Endothelial cell of umbilical vein (primary cell): ENCODE measurements around the gene RP9.

ENCODE experiments used
- EZH2 ChIP-seq: IDR thresholded peaks from 2 replicates; pipeline ENCODE4 v1.6.1; 2012; ENCODE audit warnings: borderline replicate concordance, low read depth, mild to moderate bottlenecking, moderate library complexity, low read length, inconsistent platforms; ENCODE audit not compliant: severe bottlenecking
- FOS ChIP-seq: IDR thresholded peaks from 2 replicates; pipeline ENCODE4 v1.6.1; 2011; ENCODE audit warnings: mild to moderate bottlenecking, low read length, moderate library complexity, borderline replicate concordance; ENCODE audit not compliant: insufficient read depth
- GATA2 ChIP-seq: IDR thresholded peaks from 2 replicates; pipeline ENCODE4 v1.7.0; 2011; ENCODE audit warnings: low read depth, mild to moderate bottlenecking, moderate library complexity, mixed read lengths, low read length; ENCODE audit not compliant: insufficient read length, insufficient read depth
- JUN ChIP-seq: IDR thresholded peaks from 2 replicates; pipeline ENCODE4 v1.6.1; 2011; ENCODE audit warnings: borderline replicate concordance, low read depth; ENCODE audit not compliant: insufficient read length, insufficient read depth
- POLR2A ChIP-seq: IDR thresholded peaks from 2 replicates; pipeline ENCODE4 v1.6.1; 2012; ENCODE audit warnings: low read depth, mild to moderate bottlenecking, control low read depth, low read length
- POLR2AphosphoS5 ChIP-seq: IDR thresholded peaks from 2 replicates; pipeline ENCODE4 v1.6.1; 2012; ENCODE audit warnings: low read depth, mild to moderate bottlenecking, control low read depth, low read length, moderate library complexity; ENCODE audit not compliant: insufficient read depth
- TF ChIP-seq, protein P1 (sequence below), 2 donors: IDR thresholded peaks; 1 replicate in 1 of 2; 2 replicates in 1 of 2; pipeline ENCODE4 v1.5.1; 2011; ENCODE audit warnings: low read length in 2 of 2, mild to moderate bottlenecking in 2 of 2, moderate library complexity in 2 of 2, control low read depth in 1 of 2, inconsistent platforms in 1 of 2, low read depth in 1 of 2; ENCODE audit not compliant: insufficient read depth in 1 of 2; ENCODE audit errors: extremely low read depth in 1 of 2

- TF ChIP-seq GATA2, result no peak
- TF ChIP-seq, protein P1, sequence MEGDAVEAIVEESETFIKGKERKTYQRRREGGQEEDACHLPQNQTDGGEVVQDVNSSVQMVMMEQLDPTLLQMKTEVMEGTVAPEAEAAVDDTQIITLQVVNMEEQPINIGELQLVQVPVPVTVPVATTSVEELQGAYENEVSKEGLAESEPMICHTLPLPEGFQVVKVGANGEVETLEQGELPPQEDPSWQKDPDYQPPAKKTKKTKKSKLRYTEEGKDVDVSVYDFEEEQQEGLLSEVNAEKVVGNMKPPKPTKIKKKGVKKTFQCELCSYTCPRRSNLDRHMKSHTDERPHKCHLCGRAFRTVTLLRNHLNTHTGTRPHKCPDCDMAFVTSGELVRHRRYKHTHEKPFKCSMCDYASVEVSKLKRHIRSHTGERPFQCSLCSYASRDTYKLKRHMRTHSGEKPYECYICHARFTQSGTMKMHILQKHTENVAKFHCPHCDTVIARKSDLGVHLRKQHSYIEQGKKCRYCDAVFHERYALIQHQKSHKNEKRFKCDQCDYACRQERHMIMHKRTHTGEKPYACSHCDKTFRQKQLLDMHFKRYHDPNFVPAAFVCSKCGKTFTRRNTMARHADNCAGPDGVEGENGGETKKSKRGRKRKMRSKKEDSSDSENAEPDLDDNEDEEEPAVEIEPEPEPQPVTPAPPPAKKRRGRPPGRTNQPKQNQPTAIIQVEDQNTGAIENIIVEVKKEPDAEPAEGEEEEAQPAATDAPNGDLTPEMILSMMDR (IDR thresholded peaks at IDR 0.05; ENCODE audit: extremely low read depth in 1 of 2, insufficient read depth in 1 of 2, low read depth in 1 of 2, low read length in 2 of 2), result no peak
- TF ChIP-seq EZH2, result no peak
- TF ChIP-seq POLR2AphosphoS5, result no peak
- no peak for TF ChIP-seq POLR2A
- TF ChIP-seq FOS, result no peak
- no peak for TF ChIP-seq JUN
These were observed 42.9 kb upstream of the RP9 start for GRCh38 chr7:33152087-33152486.
